Parathyroid adenoma (tissue), 2 donors: Measurements from ENCODE around the gene EYA2.

ENCODE experiments used
- H2AFZ ChIP-seq: fragments of 300-600 bp; sonication (generic); one replicate; pipeline ENCODE4 v1.7.0; 2017; ENCODE audit warnings: antibody characterized with exemption, mild to moderate bottlenecking
- H3K27ac ChIP-seq: fragments of 300-600 bp; sonication (generic); one replicate; pipeline ENCODE4 v1.7.0; 2017
- H3K27me3 ChIP-seq: fragments of 300-600 bp; sonication (generic); one replicate; pipeline ENCODE4 v1.7.0; 2017; ENCODE audit warnings: low read length; ENCODE audit not compliant: control insufficient read depth, insufficient read depth
- H3K36me3 ChIP-seq: fragments of 300-600 bp; sonication (generic); one replicate; pipeline ENCODE4 v1.7.0; 2017; ENCODE audit warnings: low read length; ENCODE audit not compliant: control insufficient read depth, insufficient read depth
- H3K4me1 ChIP-seq: fragments of 300-600 bp; sonication (generic); one replicate; pipeline ENCODE4 v1.7.0; 2017; ENCODE audit warnings: control low read depth
- H3K4me2 ChIP-seq: fragments of 300-600 bp; sonication (generic); one replicate; pipeline ENCODE4 v1.7.0; 2017; ENCODE audit warnings: low read length
- H3K4me3 ChIP-seq: fragments of 300-600 bp; sonication (generic); one replicate; pipeline ENCODE4 v1.7.0; 2017; ENCODE audit warnings: low read depth, low read length
- H3K79me2 ChIP-seq: fragments of 300-600 bp; sonication (generic); one replicate; pipeline ENCODE4 v1.7.0; 2017; ENCODE audit warnings: control low read depth
- H3K9ac ChIP-seq: fragments of 300-600 bp; sonication (generic); one replicate; pipeline ENCODE4 v1.7.0; 2017; ENCODE audit warnings: mild to moderate bottlenecking
- H3K9me3 ChIP-seq: fragments of 300-600 bp; sonication (generic); one replicate; pipeline ENCODE4 v1.7.0; 2017; ENCODE audit warnings: low read length; ENCODE audit not compliant: control insufficient read depth
- CTCF ChIP-seq: fragments of 300-600 bp; sonication (generic); IDR thresholded peaks from one replicate; pipeline ENCODE4 v1.7.0; 2017; ENCODE audit warnings: antibody characterized with exemption, mild to moderate bottlenecking
- donor health status: primary hyperparathyroidism.

Gene EYA2

GRCh38 chr20:47141350-47141921, 246.8 kb downstream of the EYA2 start:
- no peaks in the 10 kb centered on the region for H3K36me3 ChIP-seq
- H3K9me3 ChIP-seq: no peaks in the 10 kb centered on the region
- no peaks in the 10 kb centered on the region for H3K27me3 ChIP-seq
- no peak for TF ChIP-seq CTCF
- H3K27ac ChIP-seq: no peak overlapping the region
- H3K79me2 ChIP-seq: no peaks in the 10 kb centered on the region
- H2AFZ ChIP-seq: no peak overlapping the region
- no peak overlapping the region for H3K4me3 ChIP-seq
- no peak overlapping the region for H3K4me2 ChIP-seq
- no peak overlapping the region for H3K9ac ChIP-seq
- no peaks in the 10 kb centered on the region for H3K4me1 ChIP-seq

- Histone ChIP-seq H3K4me1 (no peaks in the 10 kb centered on the region), H3K27me3 (no peaks in the 10 kb centered on the region)
Observed at GRCh38 chr20:47141941-47142773, 247.5 kb downstream of the EYA2 start.

GRCh38 chr20:47142774-47143170, 248.1 kb downstream of the EYA2 start:
- no peak overlapping the region for H3K4me3 ChIP-seq
- no peak overlapping the region for H3K27ac ChIP-seq
- no peaks in the 10 kb centered on the region for H3K79me2 ChIP-seq
- no peak overlapping the region for H2AFZ ChIP-seq
- no peaks in the 10 kb centered on the region for H3K9me3 ChIP-seq
- no peaks in the 10 kb centered on the region for H3K4me1 ChIP-seq
- no peak overlapping the region for H3K9ac ChIP-seq
- TF ChIP-seq CTCF: no peak
- H3K36me3 ChIP-seq: no peaks in the 10 kb centered on the region
- H3K27me3 ChIP-seq: no peaks in the 10 kb centered on the region
- no peak overlapping the region for H3K4me2 ChIP-seq

More at GRCh38 chr20:47141941-47142773, 247.5 kb downstream of the EYA2 start:
- H3K9me3 ChIP-seq: no peaks in the 10 kb centered on the region
- no peak overlapping the region for H2AFZ ChIP-seq
- no peaks in the 10 kb centered on the region for H3K79me2 ChIP-seq
- no peaks in the 10 kb centered on the region for H3K36me3 ChIP-seq
- no peak for TF ChIP-seq CTCF
- H3K27ac ChIP-seq: no peak overlapping the region
- no peak overlapping the region for H3K4me2 ChIP-seq
- H3K9ac ChIP-seq: no peak overlapping the region
- H3K4me3 ChIP-seq: no peak overlapping the region

- Histone ChIP-seq H3K27ac (no peak overlapping the region), H3K79me2 (no peaks in the 10 kb centered on the region), H2AFZ (no peak overlapping the region), H3K4me1 (no peaks in the 10 kb centered on the region), H3K27me3 (no peaks in the 10 kb centered on the region), H3K9me3 (no peaks in the 10 kb centered on the region), H3K4me3 (no peak overlapping the region), H3K9ac (no peak overlapping the region), H3K36me3 (no peaks in the 10 kb centered on the region), H3K4me2 (no peak overlapping the region)
- TF ChIP-seq CTCF: no peak
Observed at GRCh38 chr20:47143657-47144056, 249.0 kb downstream of the EYA2 start.
